NCI-H2107 (cell line): ENCODE data around the gene CEP76.

Experiments
- DNase-seq: peaks from one replicate; lab custom pipeline; 2025; lab: John Stamatoyannopoulos, UW

The CEP76 gene

DNA sequence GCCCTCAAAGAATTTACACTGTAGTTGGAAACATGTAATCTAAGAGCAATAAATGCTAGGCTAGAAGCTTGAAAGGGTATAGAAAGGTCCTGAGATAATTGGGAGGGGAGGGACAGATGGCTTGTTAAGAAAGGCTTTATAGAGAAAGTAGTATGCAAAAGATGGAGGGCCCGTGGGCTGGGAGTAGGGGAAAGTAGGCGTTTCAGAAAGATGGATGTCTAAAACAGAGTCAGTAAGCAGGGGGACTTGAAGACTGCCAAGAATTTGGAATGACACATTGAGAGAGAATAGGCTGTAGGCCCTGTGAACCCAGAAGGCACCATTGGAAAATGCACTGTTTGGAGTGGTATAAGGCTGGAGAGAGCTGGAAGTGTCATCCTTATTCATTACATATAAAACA, 1.1 kb upstream of the CEP76 start:
- no peak for DNase-seq

DNA sequence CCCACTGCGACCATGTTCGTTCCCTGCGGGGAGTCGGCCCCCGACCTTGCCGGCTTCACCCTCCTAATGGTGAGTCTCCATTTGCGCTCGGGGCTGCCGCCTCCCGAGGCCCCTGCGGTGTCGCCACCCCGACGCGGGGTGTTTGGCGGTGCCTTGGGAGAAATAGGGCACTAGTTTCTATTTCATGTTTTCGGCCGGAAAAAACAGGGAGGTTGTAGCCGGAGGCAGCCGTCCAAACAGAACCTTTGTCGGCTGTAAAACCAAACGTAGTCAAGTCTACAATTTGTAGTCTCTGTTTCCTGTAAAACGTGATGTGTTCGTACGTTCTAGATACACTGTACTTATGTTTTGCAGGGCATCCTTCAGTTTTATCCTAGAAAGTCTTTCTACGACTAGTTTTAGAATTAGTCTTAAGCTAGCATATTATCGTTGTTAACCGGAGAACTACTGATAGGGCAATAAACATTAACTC, 609 bp upstream of the CEP76 start:
- DNase-seq, result no peak

DNA sequence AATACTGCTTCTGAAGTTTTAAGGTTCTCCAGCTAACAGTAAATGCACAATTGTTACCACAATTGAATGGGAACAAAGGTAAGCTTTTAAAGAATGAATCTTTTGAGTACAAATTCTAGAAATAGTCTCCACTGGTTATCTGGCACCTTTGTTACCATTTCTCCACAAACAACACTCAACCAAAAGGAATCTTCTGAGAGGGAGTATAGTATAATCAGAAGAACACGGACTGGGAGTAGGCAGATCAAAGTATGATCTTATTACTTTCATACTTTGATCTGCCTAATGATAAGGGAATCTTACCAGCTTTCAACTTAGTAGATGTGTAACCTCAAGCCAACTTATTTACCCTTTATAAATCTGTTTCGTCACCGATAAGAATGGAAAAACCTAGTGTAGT, 1.4 kb downstream of the CEP76 start:
- no peak for DNase-seq

GRCh38 chr18:12699747-12700146, 2.8 kb downstream of the CEP76 start:
- DNase-seq, result no peak

GRCh38 chr18:12694032-12694431, 8.5 kb downstream of the CEP76 start:
- no peak for DNase-seq

DNA sequence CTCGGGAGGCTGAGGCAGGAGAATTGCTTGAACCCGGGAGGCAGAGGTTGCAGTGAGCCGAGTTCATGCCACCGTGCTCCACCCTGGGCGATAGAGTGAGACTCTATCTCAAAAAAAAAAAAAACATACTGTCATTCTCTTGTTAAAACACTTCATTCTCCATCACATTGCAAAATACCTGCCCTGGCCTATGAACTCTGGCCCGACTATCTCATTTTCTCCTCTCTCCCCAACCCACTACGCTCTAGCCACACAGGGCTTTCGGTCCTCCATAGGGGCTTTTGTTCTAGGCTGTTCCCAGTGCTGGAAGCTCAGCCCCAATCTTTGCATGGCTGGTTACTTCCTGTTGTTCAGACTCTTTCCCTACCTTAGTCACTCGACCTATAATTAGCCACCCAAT, 10.3 kb downstream of the CEP76 start:
- DNase-seq, result no peak

- DNase-seq, result no peak
Measured at GRCh38 chr18:12689256-12689850, 13.2 kb downstream of the CEP76 start.

DNA sequence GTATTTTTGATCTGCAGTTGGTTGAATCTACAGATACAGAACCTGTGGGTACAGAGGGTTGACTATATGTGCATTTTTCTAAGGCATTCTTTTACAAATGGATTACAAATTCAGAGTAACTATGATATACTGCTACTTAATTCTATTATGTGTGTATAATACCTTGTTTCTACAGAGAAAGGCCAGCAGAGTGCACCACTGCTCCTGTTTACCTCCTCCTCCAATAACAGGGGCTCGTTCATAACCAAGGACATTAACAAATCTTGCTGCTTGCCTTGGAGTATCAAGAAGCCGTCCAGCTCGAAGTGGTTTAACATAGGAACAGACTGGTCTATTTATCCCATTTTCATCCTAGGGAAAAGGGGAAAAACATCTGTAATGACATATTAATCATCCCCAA, 16.4 kb downstream of the CEP76 start:
- DNase-seq, result no peak

DNA sequence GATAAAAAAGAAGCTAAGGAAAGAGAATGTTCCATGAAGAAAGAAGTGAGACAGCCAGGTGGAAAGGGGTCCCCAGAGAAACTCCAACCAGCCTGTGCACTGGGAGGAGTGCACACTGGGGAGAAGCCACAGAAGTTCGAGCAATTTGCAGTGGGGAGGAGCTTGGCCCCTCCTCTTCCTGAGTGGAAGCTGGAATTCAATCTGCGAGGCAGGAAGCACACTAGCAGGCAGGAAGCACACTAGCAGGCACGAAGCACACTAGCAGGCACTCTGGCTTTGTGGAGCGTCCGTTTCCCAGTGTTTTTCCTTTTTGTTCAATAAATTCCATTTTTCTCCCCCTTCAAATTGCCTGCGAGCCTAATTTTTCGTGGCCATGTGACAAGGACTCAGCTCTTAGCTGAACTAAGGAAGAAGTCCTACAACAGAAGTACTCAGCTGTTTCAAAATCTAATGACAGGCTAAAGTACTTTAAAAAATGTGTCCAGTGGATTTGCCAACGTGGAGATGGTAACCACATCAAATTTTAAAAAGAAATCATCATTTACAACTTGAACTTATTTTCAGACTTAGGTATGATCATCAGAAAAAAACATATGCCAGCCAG, 23.2 kb downstream of the CEP76 start:
- no peak for DNase-seq

GRCh38 chr18:12668041-12668440, 34.5 kb downstream of the CEP76 start:
- no peak for DNase-seq

GRCh38 chr18:12659904-12660605, 42.5 kb downstream of the CEP76 start:
- DNase-seq, result no peak

DNA sequence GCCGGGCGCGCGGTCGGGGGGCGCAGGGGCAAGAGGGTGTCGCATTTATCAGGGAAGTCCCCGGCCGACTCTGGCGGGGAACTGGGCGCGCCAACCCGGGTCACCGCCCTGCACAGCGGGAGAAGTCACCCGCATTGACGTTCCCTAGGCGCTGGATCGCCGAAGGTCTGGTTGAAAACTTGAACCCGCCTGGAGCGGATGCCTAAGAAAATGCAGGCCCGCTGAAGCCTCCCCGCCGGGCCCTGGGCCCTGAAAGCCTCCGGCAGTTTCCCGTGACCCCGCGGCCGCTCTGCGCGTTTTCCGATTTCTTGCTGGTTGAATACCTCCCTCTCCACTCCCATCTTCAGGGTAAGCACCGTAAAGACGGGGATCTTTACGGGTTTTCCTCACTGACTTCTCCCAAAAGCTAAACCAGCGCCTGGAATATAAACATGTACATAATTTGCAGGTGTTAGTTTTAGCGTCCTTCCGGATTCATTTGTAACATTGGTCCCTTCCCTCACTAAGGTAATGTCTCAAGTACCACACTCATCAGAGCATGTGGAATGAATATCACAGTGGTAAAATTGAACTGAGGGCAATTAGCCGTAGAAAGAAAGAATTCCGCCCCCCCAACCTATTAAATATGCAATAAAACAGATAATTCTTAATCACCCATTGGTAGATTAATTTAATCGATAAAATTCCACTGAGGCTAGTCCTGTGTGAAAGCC, 43.9 kb downstream of the CEP76 start:
- DNase-seq, result no peak

DNA sequence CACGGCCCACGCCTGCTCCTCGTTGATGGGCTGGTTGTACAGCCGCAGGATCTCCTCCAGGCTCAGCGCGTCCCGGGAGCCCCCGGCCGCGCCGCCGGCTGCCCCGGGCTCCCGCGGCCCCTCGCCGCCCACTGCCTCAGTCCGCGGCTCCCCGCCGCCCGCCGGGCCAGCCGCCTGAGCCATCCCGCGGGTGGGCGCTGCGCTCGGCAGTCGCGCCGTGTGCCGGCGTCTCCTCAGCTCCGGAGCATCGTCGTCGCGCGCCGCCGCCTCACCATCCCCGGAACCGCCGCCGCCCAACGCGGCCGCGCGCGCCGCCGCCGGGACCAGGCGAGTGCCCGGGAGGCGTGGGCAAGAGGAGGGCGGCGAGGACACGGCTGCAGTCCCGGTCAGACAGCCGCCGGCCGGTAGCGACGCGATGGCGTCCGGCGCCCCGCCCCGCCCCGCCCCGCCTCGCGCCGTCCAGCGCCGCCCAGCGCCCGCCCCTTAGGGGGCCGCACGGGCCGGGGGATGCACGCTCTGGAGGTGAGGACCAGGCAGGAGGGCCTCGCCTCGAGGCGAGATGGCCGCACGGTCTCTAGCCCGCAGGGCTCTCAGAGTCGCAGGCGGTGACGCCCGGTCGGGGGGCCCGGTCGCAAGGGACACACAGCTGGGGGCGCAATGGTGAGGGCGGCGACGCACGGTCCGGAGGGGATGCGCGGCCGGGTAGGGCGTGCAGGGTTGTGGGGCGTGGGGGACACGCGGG, 44.7 kb downstream of the CEP76 start, which contains the start of gene SPIRE1:
TSS of gene SPIRE1 (minus strand) at position 424 of the 742 bp plus-strand sequence. CDS start at position 183, 241 bp downstream.
- no peak for DNase-seq

DNA sequence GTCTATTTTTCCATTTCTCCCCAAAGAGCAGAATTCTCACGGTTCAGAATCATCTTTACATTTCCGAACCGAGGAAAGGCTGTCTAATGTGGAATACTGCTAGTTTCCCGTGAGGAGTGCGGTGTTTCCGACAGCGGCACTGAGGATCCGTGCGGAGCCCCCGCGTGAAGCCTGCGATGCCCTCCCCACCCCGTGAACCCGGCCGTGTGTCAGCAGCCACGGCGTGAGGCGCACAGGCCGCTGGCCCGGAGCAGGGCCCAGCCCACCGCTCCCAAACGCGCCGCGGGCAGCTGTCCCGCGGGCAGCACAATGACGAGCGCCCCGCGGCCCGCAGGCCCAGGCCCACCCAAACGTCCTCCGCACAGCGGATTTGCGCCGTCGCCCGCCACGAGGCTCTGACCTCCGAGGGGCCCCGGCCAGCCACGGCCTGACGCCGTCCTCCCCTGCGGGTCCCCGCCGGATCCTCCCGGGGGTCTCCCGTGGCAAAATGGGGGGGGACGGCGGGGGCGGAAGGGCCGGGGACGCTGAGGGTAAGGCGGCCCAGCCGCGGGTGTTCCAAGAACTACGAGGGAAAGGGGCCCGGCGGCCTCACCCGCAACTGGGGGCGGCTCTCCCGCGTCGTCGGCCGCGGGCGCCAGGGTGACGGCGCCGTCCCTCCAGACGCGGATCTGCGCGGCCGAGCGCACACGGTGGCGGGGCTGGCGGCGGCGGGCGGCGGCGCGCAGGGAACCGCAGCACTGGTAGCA, 45.4 kb downstream of the CEP76 start:
- no peak for DNase-seq

GRCh38 chr18:12656605-12656937, 46.0 kb downstream of the CEP76 start:
- no peak for DNase-seq

- no peak for DNase-seq
Measured at GRCh38 chr18:12654971-12655370, 47.6 kb downstream of the CEP76 start.

DNA sequence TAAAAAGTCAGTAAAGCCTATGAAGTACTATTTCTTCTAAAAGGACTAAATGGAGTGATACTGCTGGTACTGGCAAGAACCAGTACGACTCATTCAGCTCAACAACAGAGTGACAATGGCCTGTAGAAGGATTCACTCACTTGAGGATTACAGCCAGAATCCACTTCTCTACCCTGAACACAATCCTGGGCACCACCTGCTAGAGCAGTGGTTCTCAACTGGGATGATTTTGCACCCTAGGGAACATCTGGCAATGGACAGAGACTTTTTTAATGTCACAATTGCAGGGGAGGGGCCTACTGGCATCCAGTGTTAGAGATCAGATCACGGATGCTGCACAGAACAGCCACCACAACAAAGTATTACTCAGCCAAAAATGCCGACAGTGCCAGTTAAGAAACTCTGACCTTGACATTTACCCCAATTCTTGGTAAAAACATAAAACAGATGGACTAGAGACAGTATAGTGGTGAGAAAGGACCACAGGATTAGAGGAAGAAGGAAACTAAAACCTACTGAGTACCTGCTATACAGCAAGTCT, 49.6 kb downstream of the CEP76 start:
- DNase-seq, result no peak

- DNase-seq, result no peak
Measured at GRCh38 chr18:12651651-12652050, 50.9 kb downstream of the CEP76 start.

- no peak for DNase-seq
Measured at GRCh38 chr18:12647773-12648172, 54.8 kb downstream of the CEP76 start.

DNA sequence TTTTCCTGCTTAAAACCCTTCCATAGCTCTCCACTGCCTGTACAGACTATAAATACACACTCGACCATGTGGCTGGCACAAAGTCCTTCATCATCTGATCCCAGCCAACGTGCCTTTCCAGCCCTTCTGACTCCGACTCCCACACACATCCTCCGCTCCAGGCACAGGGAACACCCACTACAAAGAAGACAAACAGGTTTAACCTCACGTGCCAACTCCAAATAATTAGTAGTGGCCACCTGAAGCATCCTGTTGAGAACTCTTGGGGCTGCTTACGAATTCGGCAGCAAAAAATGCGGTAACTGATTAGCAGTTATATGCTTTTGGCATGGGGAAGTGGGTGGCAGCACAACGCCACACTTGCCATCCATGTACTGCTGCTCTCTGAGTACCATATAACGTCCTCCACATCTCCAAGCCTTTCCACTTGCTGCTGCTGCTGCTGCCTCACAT, 56.7 kb downstream of the CEP76 start:
- no peak for DNase-seq

DNA sequence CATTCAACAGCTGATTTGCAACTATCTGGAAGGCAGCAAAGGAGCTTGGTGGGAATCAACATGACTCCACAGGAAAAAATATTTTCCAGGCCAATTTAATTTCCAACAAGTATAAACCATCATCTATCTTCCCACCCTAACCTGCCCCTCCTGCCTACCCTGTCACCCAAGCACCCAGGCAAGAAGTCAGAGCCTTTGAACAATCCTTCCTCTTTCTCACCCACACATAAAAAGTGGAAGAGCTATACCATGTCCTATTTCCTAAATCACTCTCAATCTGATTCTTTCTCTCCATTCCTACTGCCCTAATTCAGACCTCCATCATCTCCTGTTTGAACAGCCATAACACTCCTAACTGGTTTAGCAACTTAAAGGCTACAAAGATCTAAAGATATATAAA, 57.3 kb downstream of the CEP76 start:
- DNase-seq, result no peak
